ENCODE data around the gene EIF3I. TPM values are rescaled to one million over a fixed set of nuclear protein-coding genes. Genes with fewer than 3 reads are reported as not detected.

Gene EIF3I
- total RNA-seq: 120 to 142 TPM (median 131 TPM) in 3 replicates
- long read RNA-seq, transcript EIF3I-202 (11 exons, 1,458 nt): major isoform, 115 of 161 reads
- long read RNA-seq, partial matches to known transcripts: 35 of 161 reads
- long read RNA-seq, other reads (novel, unspliced or antisense): 11 of 161 reads

DNA sequence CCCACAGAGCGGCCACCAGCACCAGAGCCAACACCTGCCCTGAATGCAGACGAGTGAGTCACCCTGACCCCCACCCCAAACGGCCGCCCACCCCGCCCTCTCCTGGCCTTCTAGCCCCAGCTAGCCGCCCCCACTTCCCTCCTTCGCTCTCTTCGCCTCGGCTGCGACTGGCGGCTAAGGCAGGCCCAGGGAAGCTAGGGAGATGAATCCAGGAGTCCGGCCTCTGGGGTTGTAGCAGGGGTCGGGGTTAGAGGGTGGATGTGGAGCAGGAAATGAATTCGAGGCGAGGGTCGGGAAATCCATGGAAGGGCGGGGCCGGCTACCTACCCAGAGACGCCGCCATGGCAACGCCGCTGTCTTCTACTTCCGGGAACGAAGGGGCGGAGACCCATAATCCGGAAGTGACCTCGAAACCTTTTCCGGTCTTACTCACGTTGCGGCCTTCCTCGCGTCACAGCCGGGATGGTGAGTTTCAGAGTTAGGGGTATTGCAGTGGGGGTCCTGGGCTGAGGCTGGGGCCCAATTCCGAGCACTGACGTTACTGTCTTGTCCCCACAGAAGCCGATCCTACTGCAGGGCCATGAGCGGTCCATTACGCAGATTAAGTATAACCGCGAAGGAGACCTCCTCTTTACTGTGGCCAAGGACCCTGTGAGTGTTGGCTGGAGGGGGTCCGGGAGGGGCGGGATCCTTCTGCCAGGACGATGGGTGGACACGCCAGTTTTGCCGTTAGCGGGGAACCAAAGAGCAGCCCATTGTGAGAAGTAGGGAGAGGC lies at the start of gene EIF3I, which contains the start of gene TMEM234:
Gene EIF3I (plus strand): TSS at position 428 of the 776 bp plus-strand sequence. CDS start 35 bp downstream, at position 463.
Gene TMEM234 (minus strand): TSS at position 374 of the 776 bp plus-strand sequence. CDS start 31 bp downstream, at position 343.
- Mint-ChIP-seq H3K27me3 (ENCODE audit: low read depth) (no peaks in the 10 kb centered on the region), H3K4me3 (ENCODE audit: unreplicated experiment) (peak within 1 kb of the TSS; percentile 95), H3K36me3 (ENCODE audit: low read depth) (peaks cover 13% of the 10 kb centered on the region), H3K4me1 (ENCODE audit: low read depth) (peaks cover 34% of the 10 kb centered on the region), H3K9me3 (ENCODE audit: low read depth) (no peaks in the 10 kb centered on the region), H3K27ac (ENCODE audit: unreplicated experiment) (peak within 1 kb of the TSS; percentile 95)
- TF ChIP-seq, protein P1, sequence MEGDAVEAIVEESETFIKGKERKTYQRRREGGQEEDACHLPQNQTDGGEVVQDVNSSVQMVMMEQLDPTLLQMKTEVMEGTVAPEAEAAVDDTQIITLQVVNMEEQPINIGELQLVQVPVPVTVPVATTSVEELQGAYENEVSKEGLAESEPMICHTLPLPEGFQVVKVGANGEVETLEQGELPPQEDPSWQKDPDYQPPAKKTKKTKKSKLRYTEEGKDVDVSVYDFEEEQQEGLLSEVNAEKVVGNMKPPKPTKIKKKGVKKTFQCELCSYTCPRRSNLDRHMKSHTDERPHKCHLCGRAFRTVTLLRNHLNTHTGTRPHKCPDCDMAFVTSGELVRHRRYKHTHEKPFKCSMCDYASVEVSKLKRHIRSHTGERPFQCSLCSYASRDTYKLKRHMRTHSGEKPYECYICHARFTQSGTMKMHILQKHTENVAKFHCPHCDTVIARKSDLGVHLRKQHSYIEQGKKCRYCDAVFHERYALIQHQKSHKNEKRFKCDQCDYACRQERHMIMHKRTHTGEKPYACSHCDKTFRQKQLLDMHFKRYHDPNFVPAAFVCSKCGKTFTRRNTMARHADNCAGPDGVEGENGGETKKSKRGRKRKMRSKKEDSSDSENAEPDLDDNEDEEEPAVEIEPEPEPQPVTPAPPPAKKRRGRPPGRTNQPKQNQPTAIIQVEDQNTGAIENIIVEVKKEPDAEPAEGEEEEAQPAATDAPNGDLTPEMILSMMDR (IDR thresholded peaks at IDR 0.05): no peak
- no peak for DNase-seq (ENCODE audit: low spot score)

DNA sequence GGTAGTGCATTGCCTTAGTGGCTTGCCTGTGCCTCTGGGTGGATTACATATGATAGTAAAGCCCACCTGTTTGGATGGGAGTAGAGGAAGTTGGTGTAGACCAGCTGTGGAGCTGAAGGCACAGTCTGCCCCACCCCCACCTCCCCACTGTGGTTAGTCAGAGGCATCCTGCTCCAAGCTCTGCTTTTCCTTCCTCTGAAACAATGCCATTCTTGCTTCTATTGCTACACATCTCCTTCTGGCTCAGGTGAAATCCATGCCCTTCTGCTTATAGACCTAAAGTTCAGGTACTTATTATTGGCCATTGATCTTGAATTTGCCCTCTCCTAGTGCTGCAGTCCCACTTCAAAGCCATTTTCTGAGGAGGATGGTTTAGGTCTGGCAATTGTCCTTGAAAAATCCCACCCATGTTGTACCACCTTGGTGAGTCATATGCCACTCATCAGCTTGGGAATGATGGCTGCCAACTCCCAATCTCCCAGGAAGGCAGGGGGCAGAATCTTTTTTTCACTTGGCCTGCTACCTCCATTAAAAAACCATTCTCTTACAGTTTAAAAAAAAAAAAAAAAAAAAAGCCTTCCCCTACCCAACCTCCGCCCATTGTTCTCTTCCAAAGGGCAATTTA lies 49.5 kb upstream of the EIF3I start:
- Mint-ChIP-seq H3K27me3 (ENCODE audit: low read depth) (no peaks in the 10 kb centered on the region), H3K4me1 (ENCODE audit: low read depth) (no peaks in the 10 kb centered on the region), H3K27ac (ENCODE audit: unreplicated experiment) (no peak overlapping the region), H3K4me3 (ENCODE audit: unreplicated experiment) (no peak overlapping the region), H3K9me3 (ENCODE audit: low read depth) (no peaks in the 10 kb centered on the region), H3K36me3 (ENCODE audit: low read depth) (peaks cover 32% of the 10 kb centered on the region)
- no peak for DNase-seq (ENCODE audit: low spot score)
- TF ChIP-seq, protein P1 (IDR thresholded peaks at IDR 0.05): no peak

DNA sequence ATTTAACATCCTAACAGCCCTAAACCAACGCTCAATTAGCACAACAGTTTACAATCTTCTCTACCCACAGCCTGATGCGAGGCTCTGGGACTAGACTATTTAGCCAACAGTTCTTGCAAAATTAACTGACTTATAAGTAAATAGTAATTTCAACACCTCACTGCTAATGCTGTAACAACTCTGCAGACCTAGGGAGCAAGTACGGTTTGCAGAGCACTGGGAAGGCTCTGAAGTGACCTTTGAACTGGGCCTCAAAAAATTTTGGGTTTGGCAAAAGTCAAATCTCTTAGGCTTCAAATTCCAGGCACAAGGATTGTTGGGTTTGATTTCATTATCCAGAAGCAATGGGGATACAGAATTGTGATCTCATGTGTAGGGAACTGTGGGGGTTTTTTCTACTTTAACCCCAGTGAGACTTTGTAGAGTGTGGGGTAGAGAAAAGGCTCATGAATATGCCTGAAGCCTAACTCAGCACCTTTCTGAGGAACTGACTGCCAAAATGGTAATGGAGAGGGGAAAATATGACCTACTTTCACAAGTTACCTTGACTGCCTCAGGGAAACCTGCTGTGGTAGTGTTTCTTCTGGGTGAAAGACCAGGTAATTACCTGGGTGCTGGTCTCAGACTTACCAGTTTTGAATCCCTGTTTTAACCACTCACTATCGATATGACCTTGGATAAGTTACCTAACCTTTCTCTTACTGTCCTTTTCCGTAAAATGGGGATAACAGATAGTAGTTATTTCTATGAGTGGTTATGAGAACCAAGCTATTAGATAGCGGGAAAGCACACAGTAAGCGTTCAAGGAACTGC lies 43.6 kb upstream of the EIF3I start:
- Mint-ChIP-seq H3K27me3 (ENCODE audit: low read depth) (no peaks in the 10 kb centered on the region), H3K36me3 (ENCODE audit: low read depth) (peaks cover 17% of the 10 kb centered on the region), H3K9me3 (ENCODE audit: low read depth) (no peaks in the 10 kb centered on the region), H3K4me1 (ENCODE audit: low read depth) (peaks cover 31% of the 10 kb centered on the region), H3K27ac (ENCODE audit: unreplicated experiment) (peak overlapping the region; percentile 98), H3K4me3 (ENCODE audit: unreplicated experiment) (peak overlapping the region; percentile 95)
- no peak for DNase-seq (ENCODE audit: low spot score)
- TF ChIP-seq, protein P1 (IDR thresholded peaks at IDR 0.05): no peak

DNA sequence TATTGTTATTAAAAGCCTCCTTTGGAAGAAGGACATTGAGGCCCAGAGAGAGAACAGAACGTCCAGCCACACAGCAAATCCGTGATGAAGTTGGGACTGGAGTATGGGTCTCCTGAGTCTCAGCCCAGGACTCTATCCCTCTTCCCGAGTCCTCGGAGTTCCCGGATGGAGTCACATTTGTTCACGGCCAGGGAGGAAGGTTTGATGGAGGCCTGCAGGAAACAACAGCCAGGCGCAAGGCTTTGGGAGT lies 43.1 kb upstream of the EIF3I start:
- peak overlapping the region; percentile 98 for H3K27ac Mint-ChIP-seq (ENCODE audit: unreplicated experiment)

More for the DNA sequence above, 43.1 kb upstream of the EIF3I start:
- Mint-ChIP-seq H3K9me3 (ENCODE audit: low read depth) (no peaks in the 10 kb centered on the region), H3K4me1 (ENCODE audit: low read depth) (peaks cover 36% of the 10 kb centered on the region), H3K36me3 (ENCODE audit: low read depth) (peaks cover 20% of the 10 kb centered on the region), H3K27me3 (ENCODE audit: low read depth) (no peaks in the 10 kb centered on the region), H3K4me3 (ENCODE audit: unreplicated experiment) (peak overlapping the region; percentile 95)
- no peak for DNase-seq (ENCODE audit: low spot score)
- TF ChIP-seq, protein P1 (IDR thresholded peaks at IDR 0.05): no peak
